Keratinocyte (primary cell): ENCODE results near the gene NCOA3. TPM values are rescaled to one million over a fixed set of nuclear protein-coding genes. Genes with fewer than 3 reads are reported as not detected.

ENCODE experiments used
- DNase-seq: peaks from one replicate; pipeline ENCODE4 v3.0.0-alpha.2; 2011; ENCODE audit warnings: low read depth, missing footprints, low spot score
- FAIRE-seq: peaks from 2 replicates; lab custom pipeline; 2011; peaks lifted over from hg19 to GRCh38; lab: Jason Lieb, UNC
- H2AFZ ChIP-seq: 2 replicates; pipeline ENCODE4 v1.6.0; 2012; ENCODE audit warnings: low read length, control low read depth, inconsistent platforms; ENCODE audit not compliant: control insufficient read depth
- H3K27ac ChIP-seq: 2 replicates; pipeline ENCODE4 v1.5.1; 2011; ENCODE audit warnings: low read length; ENCODE audit not compliant: control insufficient read depth, insufficient read depth
- H3K27me3 ChIP-seq: 3 replicates; pipeline ENCODE4 v1.6.0; 2011; ENCODE audit warnings: low read length; ENCODE audit not compliant: control insufficient read depth, insufficient read depth; ENCODE audit errors: extremely low read depth
- H3K36me3 ChIP-seq, 2 experiments: 2 replicates in 1 of 2; 3 replicates in 1 of 2; pipeline ENCODE4 v1.5.1; 2011; ENCODE audit warnings: low read length in 2 of 2, mild to moderate bottlenecking in 1 of 2; ENCODE audit not compliant: control insufficient read depth in 2 of 2, insufficient read depth in 2 of 2; ENCODE audit errors: extremely low read depth in 1 of 2
- H3K4me1 ChIP-seq: 3 replicates; pipeline ENCODE4 v1.5.1; 2011; ENCODE audit warnings: low read length; ENCODE audit not compliant: control insufficient read depth, insufficient read depth; ENCODE audit errors: extremely low read depth
- H3K4me2 ChIP-seq: 3 replicates; pipeline ENCODE4 v1.6.0; 2011; ENCODE audit warnings: low read depth, low read length; ENCODE audit not compliant: control insufficient read depth, insufficient read depth; ENCODE audit errors: extremely low read depth
- H3K4me3 ChIP-seq, 3 experiments: fragments of 200-600 bp in 1 of 3; sonication (generic) in 1 of 3; 2 replicates in 2 of 3; 3 replicates in 1 of 3; pipeline ENCODE4 v1.5.1; 2011 to 2016; ENCODE audit warnings: low read length in 3 of 3, mild to moderate bottlenecking in 3 of 3, control low read depth in 2 of 3, inconsistent platforms in 1 of 3, low read depth in 1 of 3, mixed read lengths in 1 of 3, mixed run types in 1 of 3, moderate library complexity in 1 of 3; ENCODE audit not compliant: control insufficient read depth in 2 of 3, insufficient read depth in 2 of 3; ENCODE audit errors: extremely low read depth in 1 of 3
- H3K79me2 ChIP-seq: 2 replicates; pipeline ENCODE4 v1.6.0; 2012; ENCODE audit warnings: low read length; ENCODE audit not compliant: control insufficient read depth, insufficient read depth
- H3K9ac ChIP-seq: 3 replicates; pipeline ENCODE4 v1.6.0; 2011; ENCODE audit warnings: low read length; ENCODE audit not compliant: control insufficient read depth, insufficient read depth; ENCODE audit errors: extremely low read depth
- H3K9me1 ChIP-seq: 3 replicates; pipeline ENCODE4 v1.6.0; 2011; ENCODE audit warnings: low read length; ENCODE audit not compliant: control insufficient read depth, insufficient read depth; ENCODE audit errors: extremely low read depth
- H3K9me3 ChIP-seq: 2 replicates; pipeline ENCODE4 v1.5.1; 2012; ENCODE audit warnings: low read depth, low read length; ENCODE audit not compliant: control insufficient read depth
- H4K20me1 ChIP-seq: 3 replicates; pipeline ENCODE4 v1.6.0; 2011; ENCODE audit warnings: low read length; ENCODE audit not compliant: control insufficient read depth, insufficient read depth; ENCODE audit errors: extremely low read depth
- CTCF ChIP-seq, 3 experiments: IDR thresholded peaks in 1 of 3; conservative IDR thresholded peaks in 1 of 3; optimal IDR thresholded peaks in 1 of 3; 2 replicates in 2 of 3; 3 replicates in 1 of 3; pipeline versions ENCODE3 to v1.5.1; 2011; ENCODE audit warnings: low read length in 3 of 3, mild to moderate bottlenecking in 3 of 3, moderate library complexity in 2 of 3, control low read depth in 1 of 3, inconsistent platforms in 1 of 3; ENCODE audit not compliant: insufficient read depth in 2 of 3; ENCODE audit errors: extremely low read depth in 1 of 3
- EZH2 ChIP-seq: IDR thresholded peaks from one replicate; pipeline ENCODE4 v1.6.1; 2012; ENCODE audit warnings: inconsistent platforms, mild to moderate bottlenecking, low read length, moderate library complexity
- dilution Hi-C: fragments of 300-500 bp; cut with MboI; formaldehyde crosslinking; loops from one replicate; pipeline ENCODE4 v1.7.0; 2020; ENCODE audit warnings: low sequenced_read_pairs; ENCODE audit not compliant: extremely low pct_ligation_motif_present
- polyA plus RNA-seq, 5 experiments: library from polyadenylated mRNA; depleted of rRNA in 3 of 5; stranded (reverse) in 3 of 5; stranded (forward) in 1 of 5; unstranded in 1 of 5; fragments of >200 nt; gene quantifications; 1 replicate in 1 of 5; 2 replicates in 3 of 5; 3 replicates in 1 of 5; pipeline versions ENCODE4 v1.2.1 to v1.2.3, GENCODE V29; 2011 to 2012; ENCODE audit warnings: missing spikeins in 2 of 5, low read depth in 1 of 5, low replicate concordance in 1 of 5

Gene NCOA3
- polyA plus RNA-seq, 1 donor (not counting 4 experiments of a cell fraction or from before 2014, with no cell fraction given) = 25.8 TPM

- no peaks in the 10 kb centered on the region for H3K27me3 ChIP-seq
- H3K79me2 ChIP-seq = no peaks in the 10 kb centered on the region
- no peaks in the 10 kb centered on the region for H3K9me3 ChIP-seq
- no peaks in the 10 kb centered on the region for H3K9me1 ChIP-seq
- no peak for DNase-seq
- H3K9ac ChIP-seq = no peak overlapping the region
- H3K4me1 ChIP-seq = no peaks in the 10 kb centered on the region
- peaks cover 29 to 38% of the 10 kb centered on the region in 2 experiments for H3K36me3 ChIP-seq
- no peak for TF ChIP-seq EZH2
- TF ChIP-seq CTCF (optimal IDR thresholded peaks at IDR 0.05 in 1 of 3, IDR thresholded peaks at IDR 0.05 in 1 of 3, conservative IDR thresholded peaks at IDR 0.05 in 1 of 3; ENCODE audit: extremely low read depth in 1 of 3, insufficient read depth in 2 of 3, low read length in 3 of 3) = no peak
- H3K27ac ChIP-seq = no peak overlapping the region
- H4K20me1 ChIP-seq = no peaks in the 10 kb centered on the region
- H3K4me2 ChIP-seq = no peak overlapping the region
- dilution Hi-C loops = no loop called here
- FAIRE-seq = no peak
- no peak overlapping the region for H2AFZ ChIP-seq
- H3K4me3 ChIP-seq = no peak overlapping the region
Measured at GRCh38 chr20:47673671-47673955, 171.9 kb downstream of the NCOA3 start.

- dilution Hi-C loops = no loop called here
Measured at GRCh38 chr20:47674145-47674544, 172.5 kb downstream of the NCOA3 start.

More at GRCh38 chr20:47674145-47674544, 172.5 kb downstream of the NCOA3 start:
- H3K79me2 ChIP-seq = no peaks in the 10 kb centered on the region
- no peaks in the 10 kb centered on the region for H3K9me3 ChIP-seq
- H2AFZ ChIP-seq = no peak overlapping the region
- no peaks in the 10 kb centered on the region for H4K20me1 ChIP-seq
- H3K9ac ChIP-seq = no peak overlapping the region
- H3K4me1 ChIP-seq = no peaks in the 10 kb centered on the region
- DNase-seq (no peak), FAIRE-seq (no peak)
- H3K27ac ChIP-seq = no peak overlapping the region
- no peak overlapping the region for H3K4me2 ChIP-seq
- no peaks in the 10 kb centered on the region for H3K27me3 ChIP-seq
- TF ChIP-seq EZH2 (no peak), CTCF (optimal IDR thresholded peaks at IDR 0.05 in 1 of 3, IDR thresholded peaks at IDR 0.05 in 1 of 3, conservative IDR thresholded peaks at IDR 0.05 in 1 of 3; ENCODE audit: extremely low read depth in 1 of 3, insufficient read depth in 2 of 3, low read length in 3 of 3) (no peak)
- no peaks in the 10 kb centered on the region for H3K9me1 ChIP-seq
- no peak overlapping the region for H3K4me3 ChIP-seq
- H3K36me3 ChIP-seq = peaks cover 24 to 34% of the 10 kb centered on the region in 2 experiments
